Endodermal cell (in vitro differentiated cells): ENCODE measurements around the gene DRD2. TPM values are rescaled to one million over a fixed set of nuclear protein-coding genes. Genes with fewer than 3 reads are reported as not detected.

Source experiments
- DNase-seq: peaks from one replicate; pipeline ENCODE4 v3.0.0-alpha.2; 2017
- H3K27ac ChIP-seq: 2 replicates; pipeline ENCODE4 v1.5.1; 2013; ENCODE audit warnings: mild to moderate bottlenecking, low read depth, low read length, moderate library complexity
- H3K27me3 ChIP-seq: 2 replicates; pipeline ENCODE4 v1.6.1; 2013; ENCODE audit warnings: mild to moderate bottlenecking, low read length, moderate library complexity; ENCODE audit not compliant: insufficient read depth, control insufficient read depth, poor library complexity, severe bottlenecking
- H3K36me3 ChIP-seq: 2 replicates; pipeline ENCODE4 v1.7.0; 2013; ENCODE audit warnings: mild to moderate bottlenecking, low read length, moderate library complexity; ENCODE audit not compliant: control insufficient read depth, insufficient read depth
- H3K4me1 ChIP-seq: one replicate; pipeline ENCODE4 v1.7.0; 2013; ENCODE audit warnings: low read length; ENCODE audit not compliant: control insufficient read depth, insufficient read depth
- H3K4me3 ChIP-seq: 2 replicates; pipeline ENCODE4 v1.5.1; 2013; ENCODE audit warnings: mild to moderate bottlenecking, low read length, moderate library complexity
- H3K9ac ChIP-seq: 2 replicates; pipeline ENCODE4 v1.6.1; 2013; ENCODE audit warnings: mild to moderate bottlenecking, low read length, moderate library complexity; ENCODE audit not compliant: poor library complexity, severe bottlenecking; ENCODE audit errors: extremely low read depth
- H3K9me3 ChIP-seq: 2 replicates; pipeline ENCODE4 v1.6.1; 2013; ENCODE audit warnings: mild to moderate bottlenecking, low read length, moderate library complexity; ENCODE audit not compliant: control insufficient read depth
- H3K27ac Mint-ChIP-seq: 2 replicates; pipeline ENCODE4 v1.8.0; 2020; ENCODE audit warnings: mixed read lengths
- H3K27me3 Mint-ChIP-seq: 2 replicates; pipeline ENCODE4 v1.8.0; 2021; ENCODE audit warnings: mild to moderate bottlenecking, mixed read lengths; ENCODE audit not compliant: insufficient read depth
- H3K36me3 Mint-ChIP-seq: 2 replicates; pipeline ENCODE4 v1.8.0; 2020; ENCODE audit warnings: low read depth, mixed read lengths
- H3K4me1 Mint-ChIP-seq: 2 replicates; pipeline ENCODE4 v1.8.0; 2020; ENCODE audit warnings: mixed read lengths
- H3K4me3 Mint-ChIP-seq: 2 replicates; pipeline ENCODE4 v1.8.0; 2020; ENCODE audit warnings: mild to moderate bottlenecking, moderate library complexity, mixed read lengths
- H3K9me3 Mint-ChIP-seq: 2 replicates; pipeline ENCODE4 v1.8.0; 2020; ENCODE audit warnings: mild to moderate bottlenecking, mixed read lengths
- WGBS, 2 experiments: methylation state at CpG; one replicate each; pipeline versions ENCODE4 v1.1.5 to v1.1.7; 2013; ENCODE audit warnings: missing lambda C conversion rate in 2 of 2, mixed read lengths in 1 of 2; ENCODE audit not compliant: insufficient coverage in 1 of 2, insufficient read length in 1 of 2; 5-methylcytosine and 5-hydroxymethylcytosine counted together
- total RNA-seq, 2 donors: library from RNA; stranded (reverse); fragmentation: NEBNext Ultra II Directional in 1 of 2; extraction: Animal tissue kit (Norgen Biotek cat#: 25700) in 1 of 2; gene quantifications; 2 replicates in 1 of 2; 3 replicates in 1 of 2; pipeline ENCODE4 v1.2.1, GENCODE V29; 2021
- TF ChIP-seq, protein P1 (sequence below): fragments of 200-600 bp; sonication (generic); conservative IDR thresholded peaks from 2 replicates; pipeline ENCODE4 v1.5.0; 2021; ENCODE audit warnings: antibody characterized with exemption, mild to moderate bottlenecking

Gene DRD2
- total RNA-seq, 2 donors from 2014 or later, result 0.35 to 2.1 TPM

DNA sequence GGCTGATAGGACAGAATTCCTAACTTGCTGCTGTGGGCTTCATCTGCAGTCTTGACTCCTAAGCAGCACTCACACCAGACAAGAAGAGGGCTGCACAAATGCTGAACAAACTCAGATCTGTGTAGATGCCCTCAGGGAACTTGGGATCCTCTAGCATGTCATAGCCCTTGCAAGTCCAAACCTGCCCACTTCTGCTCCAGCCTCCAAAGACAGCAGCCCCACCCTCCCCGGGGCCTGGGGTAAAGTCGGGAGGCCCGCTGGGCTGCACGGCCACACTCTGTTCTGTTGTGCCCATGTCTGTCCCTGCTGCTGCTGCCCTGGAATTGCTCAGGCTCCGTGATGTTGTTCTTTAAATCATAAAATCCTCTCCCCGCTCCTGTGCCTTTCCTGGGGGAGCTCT lies 28.3 kb downstream of the DRD2 start:
- H3K27ac ChIP-seq, result no peak overlapping the region

GRCh38 chr11:113446112-113446511 lies 29.1 kb downstream of the DRD2 start:
- Mint-ChIP-seq H3K4me3 (no peak overlapping the region), H3K9me3 (no peaks in the 10 kb centered on the region), H3K36me3 (no peaks in the 10 kb centered on the region), H3K27ac (no peak overlapping the region), H3K4me1 (peaks cover 2% of the 10 kb centered on the region), H3K27me3 (peaks cover 29% of the 10 kb centered on the region)
- TF ChIP-seq, protein P1, sequence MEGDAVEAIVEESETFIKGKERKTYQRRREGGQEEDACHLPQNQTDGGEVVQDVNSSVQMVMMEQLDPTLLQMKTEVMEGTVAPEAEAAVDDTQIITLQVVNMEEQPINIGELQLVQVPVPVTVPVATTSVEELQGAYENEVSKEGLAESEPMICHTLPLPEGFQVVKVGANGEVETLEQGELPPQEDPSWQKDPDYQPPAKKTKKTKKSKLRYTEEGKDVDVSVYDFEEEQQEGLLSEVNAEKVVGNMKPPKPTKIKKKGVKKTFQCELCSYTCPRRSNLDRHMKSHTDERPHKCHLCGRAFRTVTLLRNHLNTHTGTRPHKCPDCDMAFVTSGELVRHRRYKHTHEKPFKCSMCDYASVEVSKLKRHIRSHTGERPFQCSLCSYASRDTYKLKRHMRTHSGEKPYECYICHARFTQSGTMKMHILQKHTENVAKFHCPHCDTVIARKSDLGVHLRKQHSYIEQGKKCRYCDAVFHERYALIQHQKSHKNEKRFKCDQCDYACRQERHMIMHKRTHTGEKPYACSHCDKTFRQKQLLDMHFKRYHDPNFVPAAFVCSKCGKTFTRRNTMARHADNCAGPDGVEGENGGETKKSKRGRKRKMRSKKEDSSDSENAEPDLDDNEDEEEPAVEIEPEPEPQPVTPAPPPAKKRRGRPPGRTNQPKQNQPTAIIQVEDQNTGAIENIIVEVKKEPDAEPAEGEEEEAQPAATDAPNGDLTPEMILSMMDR, result no peak
- WGBS, 2 experiments, result 89 to 91% methylated on average over 5 to 6 of the region's 6 CpGs
- Histone ChIP-seq H3K9ac (no peak overlapping the region), H3K27me3 (no peaks in the 10 kb centered on the region), H3K9me3 (no peaks in the 10 kb centered on the region), H3K27ac (no peak overlapping the region), H3K4me1 (peaks cover 4% of the 10 kb centered on the region), H3K36me3 (no peaks in the 10 kb centered on the region), H3K4me3 (no peak overlapping the region)
- no peak for DNase-seq

More for the DNA sequence above, 28.3 kb downstream of the DRD2 start:
- Mint-ChIP-seq H3K36me3 (no peaks in the 10 kb centered on the region), H3K27me3 (peaks cover 26% of the 10 kb centered on the region), H3K4me1 (peaks cover 4% of the 10 kb centered on the region), H3K27ac (no peak overlapping the region), H3K9me3 (no peaks in the 10 kb centered on the region), H3K4me3 (no peak overlapping the region)
- Histone ChIP-seq H3K27me3 (no peaks in the 10 kb centered on the region), H3K9me3 (no peaks in the 10 kb centered on the region), H3K9ac (no peak overlapping the region), H3K36me3 (no peaks in the 10 kb centered on the region), H3K4me3 (no peak overlapping the region), H3K4me1 (peaks cover 4% of the 10 kb centered on the region)
- TF ChIP-seq, protein P1, result no peak
- 93 to 96% methylated on average over 4 to 6 of the region's 6 CpGs for WGBS, 2 experiments
- no peak for DNase-seq

- Histone ChIP-seq H3K36me3 (no peaks in the 10 kb centered on the region), H3K9me3 (no peaks in the 10 kb centered on the region), H3K27ac (no peak overlapping the region), H3K9ac (no peak overlapping the region), H3K27me3 (no peaks in the 10 kb centered on the region), H3K4me3 (no peak overlapping the region), H3K4me1 (no peaks in the 10 kb centered on the region)
- Mint-ChIP-seq H3K4me3 (no peak overlapping the region), H3K27me3 (peaks cover 28% of the 10 kb centered on the region), H3K27ac (no peak overlapping the region), H3K4me1 (peaks cover 2% of the 10 kb centered on the region), H3K9me3 (no peaks in the 10 kb centered on the region), H3K36me3 (no peaks in the 10 kb centered on the region)
- 85 to 90% methylated on average over 5 to 7 of the region's 7 CpGs for WGBS, 2 experiments
- no peak for DNase-seq
- TF ChIP-seq, protein P1, result no peak
These were observed 30.6 kb downstream of the DRD2 start for GRCh38 chr11:113444502-113445123.
